Ecto neural progenitor cell (in vitro differentiated cells): ENCODE measurements around the gene HYDIN.
"Not testable (repeated sequence)": the region's sequence is repeated elsewhere in the genome, so short reads cannot be mapped to it uniquely, and the experiment has no call there.

ENCODE experiments used
- DNase-seq: peaks from one replicate; pipeline ENCODE4 v3.0.0-alpha.2; 2018; ENCODE audit warnings: low spot score

The HYDIN gene

DNA sequence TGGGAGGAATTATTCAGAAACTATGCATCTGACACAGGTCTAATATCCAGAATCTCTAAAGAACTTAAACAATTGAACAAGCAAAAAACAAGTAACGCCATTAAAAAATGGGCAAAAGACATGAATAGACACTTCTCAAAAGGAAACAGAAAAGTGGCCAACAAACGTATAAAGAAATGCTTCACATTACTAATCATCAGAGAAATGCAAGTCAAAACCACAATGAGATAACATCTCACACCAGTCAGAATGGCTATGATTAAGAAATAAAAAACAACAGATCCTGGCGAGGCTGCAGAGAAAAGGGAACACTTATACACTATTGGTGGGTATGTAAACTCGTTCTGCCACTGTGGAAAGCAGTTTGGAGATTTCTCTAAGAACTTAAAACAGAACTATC, 379.2 kb downstream of the HYDIN start:
- DNase-seq: not testable (repeated sequence)

DNA sequence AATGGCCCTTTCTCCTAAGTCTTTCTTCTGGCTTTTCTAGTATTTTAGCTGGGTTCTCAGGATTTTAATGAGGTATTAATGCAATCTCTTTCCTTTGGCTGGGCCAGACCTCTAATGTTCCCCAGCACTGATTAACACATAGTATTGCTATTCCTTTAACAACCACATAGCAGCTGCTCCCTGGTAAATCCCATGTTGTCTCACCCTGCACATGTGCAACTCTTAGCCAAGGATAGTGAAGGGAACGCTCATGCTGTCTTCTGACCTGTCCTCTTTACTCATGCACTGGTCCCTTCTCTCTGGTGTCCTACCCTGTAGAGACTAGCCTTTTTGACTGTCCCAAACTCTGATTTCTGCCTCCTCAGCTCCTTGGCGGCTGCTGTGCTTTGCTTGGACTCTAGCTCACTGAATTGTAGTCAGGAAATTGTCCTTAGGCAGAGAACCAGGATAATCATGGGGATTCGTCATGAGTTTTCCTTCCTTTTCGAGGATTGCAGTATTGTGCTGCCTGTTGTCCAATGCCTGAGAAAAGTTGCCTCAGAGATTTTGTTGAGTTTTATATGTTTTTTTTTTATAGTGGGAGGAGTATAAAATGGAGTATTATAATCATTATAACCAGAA, 406.9 kb downstream of the HYDIN start:
- not testable (repeated sequence) for DNase-seq

DNA sequence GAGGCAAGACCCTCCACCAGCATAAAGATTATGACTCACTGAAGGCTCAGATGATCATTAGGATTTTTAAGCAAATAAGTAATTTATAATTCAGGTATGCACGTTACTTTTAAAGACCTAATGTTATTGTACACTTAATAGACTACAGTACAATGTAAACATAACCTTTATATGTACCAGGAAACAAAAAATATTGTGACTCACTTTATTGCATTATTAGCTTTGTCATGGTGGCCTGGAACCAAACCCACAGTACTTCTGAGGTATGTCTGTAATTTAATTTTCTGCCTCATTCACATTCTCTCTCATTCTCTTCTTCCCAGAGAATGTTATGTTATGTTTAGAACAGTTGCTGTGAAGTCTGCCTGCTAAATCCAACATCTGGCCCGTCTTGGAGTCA, 407.8 kb downstream of the HYDIN start:
- not testable (repeated sequence) for DNase-seq

DNA sequence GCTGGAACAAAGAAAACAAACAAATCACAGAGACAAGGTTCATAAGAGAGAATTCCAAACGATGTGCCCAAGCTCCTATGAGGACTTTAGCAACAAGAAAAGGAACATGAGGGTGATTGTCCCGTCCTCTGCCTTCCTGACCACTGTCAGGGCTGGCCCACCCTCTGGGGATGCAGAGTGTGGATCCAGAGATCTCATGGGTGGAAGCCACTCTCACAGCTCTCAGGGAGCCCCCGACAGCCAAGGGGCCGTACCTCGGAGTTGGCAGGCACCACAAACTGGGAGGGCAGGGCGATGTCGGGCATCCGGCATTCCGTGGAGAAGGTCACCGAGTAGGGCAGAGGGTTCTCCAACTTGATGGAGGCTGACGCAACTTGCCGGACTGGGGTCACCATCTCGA, 412.4 kb downstream of the HYDIN start:
- not testable (repeated sequence) for DNase-seq

DNA sequence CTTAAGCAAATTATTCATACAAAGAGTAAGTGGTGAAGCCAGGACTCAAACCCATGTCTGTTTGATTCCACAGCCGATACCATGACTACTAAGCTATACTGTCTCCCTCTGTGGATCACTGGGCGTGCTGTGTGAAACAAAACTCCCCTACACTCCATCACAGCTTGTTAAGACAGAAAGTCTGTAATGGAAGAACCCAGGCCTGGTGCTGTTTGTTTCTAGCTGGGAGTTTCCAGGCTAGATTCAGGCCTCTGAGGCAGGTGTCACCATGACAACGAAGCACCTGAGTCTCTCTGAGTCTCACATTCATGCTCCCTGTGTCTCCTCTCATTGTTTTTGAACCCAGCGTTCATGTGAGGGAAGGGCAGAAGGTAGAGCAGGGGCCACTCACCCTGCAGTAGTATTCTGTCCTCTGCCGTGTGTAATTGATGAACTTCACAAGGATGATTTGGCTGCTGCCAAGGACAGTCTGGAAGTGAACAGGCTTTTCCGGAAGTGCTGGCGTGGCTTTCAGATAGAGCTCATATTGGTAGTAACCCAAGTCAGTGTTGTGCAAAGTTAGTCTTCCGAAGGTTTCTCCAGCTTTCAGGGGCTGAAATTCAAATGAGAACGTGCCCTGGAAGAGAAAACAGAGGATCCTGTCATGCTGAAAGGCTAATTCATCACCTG, 421.0 kb downstream of the HYDIN start:
- no peak for DNase-seq

DNA sequence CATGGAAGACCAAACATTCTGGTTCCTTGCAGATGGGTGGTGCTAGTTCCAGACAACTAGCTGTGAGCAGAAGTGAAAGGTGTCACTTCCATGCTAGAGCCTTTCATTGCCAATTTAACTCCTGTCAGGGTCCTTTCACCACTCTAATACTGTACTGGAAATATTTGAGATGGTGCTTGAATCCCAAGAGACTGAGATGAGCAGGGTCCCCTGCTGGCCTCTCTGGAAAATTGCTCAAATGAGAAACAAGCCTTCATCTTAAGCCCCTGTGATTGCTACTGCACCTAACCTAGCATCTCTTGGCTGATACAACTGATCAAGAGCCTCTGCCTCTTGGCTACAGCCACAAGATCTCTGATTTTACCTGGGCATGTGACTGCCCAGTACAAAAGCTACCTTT, 422.2 kb downstream of the HYDIN start:
- no peak for DNase-seq

DNA sequence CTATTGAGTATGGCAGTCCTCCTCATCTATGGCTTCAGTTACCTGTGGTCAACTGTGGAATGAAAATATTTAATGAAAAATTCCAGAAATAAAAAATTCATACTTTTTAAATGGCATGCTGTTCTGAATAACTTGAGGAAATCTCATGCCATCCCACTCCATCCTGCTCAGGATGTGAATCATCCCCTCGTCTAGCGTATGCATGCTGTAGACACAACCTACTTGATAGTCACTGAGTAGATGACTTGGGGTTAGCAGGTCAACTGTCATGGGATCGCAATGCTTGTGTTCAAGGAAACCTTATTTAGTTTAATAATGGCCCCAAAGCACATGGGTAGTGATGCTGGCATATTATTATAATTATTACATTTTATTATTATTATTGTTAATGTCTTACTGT, 424.7 kb downstream of the HYDIN start:
- DNase-seq: no peak

DNA sequence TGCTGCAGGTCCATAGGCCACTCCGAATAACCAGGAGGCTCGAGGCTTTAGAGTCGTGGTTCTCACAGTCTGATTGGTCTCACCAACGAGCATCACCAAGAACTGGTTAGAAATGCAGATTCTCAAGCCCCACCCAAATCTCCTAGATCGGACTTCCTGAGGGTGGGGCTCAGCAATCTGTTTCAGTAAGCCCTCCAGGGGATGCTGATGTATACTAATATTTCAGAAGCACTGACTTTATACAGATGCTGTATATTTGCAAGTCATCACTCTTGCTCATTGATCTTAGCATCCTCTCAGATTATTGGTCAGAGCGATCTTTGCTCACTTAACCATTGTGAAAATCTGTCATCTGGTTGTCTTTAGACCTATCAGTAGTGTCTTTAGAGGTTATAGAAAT, 425.1 kb downstream of the HYDIN start:
- no peak for DNase-seq

DNA sequence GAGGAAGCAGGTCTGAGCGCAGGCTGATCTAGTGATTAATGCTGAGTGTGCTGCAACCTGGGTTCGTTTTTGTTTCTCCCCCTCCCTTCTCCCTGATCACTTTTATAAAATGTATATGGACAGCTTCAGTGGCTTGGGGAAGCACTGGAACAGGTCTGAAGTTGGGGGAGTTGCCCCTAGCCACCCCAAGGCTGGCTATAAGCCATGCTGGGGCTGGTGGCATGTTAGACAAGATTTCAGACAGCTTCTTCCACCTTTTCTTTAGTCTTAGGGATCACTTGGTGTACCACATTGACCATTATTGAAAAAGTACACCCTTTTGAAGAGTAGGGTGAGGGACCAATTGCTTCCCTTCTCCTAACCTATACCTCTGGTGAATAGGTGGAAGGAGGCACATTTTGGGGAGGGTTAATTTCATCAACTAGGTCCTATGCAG, 425.8 kb downstream of the HYDIN start:
- no peak for DNase-seq

DNA sequence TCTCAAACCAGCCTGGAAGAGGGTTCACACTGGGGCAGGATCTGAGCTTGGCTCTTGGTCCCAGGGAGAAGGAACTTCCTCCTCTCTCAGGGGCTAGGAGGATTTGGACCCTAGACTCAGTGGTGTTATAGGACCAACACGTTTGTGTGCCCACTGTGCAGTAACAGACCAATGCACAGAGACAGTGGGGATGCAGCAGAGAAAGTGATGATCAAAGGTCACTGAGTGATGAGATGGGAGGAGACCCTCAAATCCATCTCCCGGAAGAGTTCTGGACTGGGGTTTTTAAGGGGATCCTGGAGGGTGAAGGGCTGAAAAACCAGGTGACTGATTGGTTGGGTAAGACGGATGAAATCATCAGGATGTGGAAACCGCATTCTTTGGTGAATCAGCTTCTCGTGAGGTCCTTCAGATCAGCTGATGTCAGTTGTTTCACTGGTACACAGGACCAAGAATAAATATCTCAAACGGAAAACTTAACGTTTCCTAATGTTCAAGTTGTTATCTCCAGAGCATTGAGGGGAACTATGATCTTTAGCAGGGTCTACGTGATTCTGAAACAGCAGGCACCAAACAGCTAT, 426.3 kb downstream of the HYDIN start:
- no peak for DNase-seq

DNA sequence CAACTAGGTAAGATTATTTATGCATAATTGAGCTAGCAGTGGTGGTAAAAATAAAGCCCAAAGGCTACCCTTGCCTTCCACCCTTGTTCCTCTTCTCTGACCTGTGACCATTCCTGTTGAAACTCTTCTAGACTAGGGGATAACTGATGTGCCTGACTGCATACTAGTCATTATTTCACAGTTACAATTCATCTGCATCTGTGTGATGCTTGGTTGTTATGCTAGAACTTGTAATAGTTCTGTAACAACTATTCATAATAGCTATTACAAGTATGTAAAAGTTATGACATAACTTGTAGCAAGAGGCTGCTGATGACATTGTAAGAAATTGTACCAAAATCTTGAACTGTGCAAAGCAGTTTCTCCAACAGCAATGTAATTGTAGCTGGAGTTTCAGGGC, 427.2 kb downstream of the HYDIN start:
- DNase-seq: no peak

DNA sequence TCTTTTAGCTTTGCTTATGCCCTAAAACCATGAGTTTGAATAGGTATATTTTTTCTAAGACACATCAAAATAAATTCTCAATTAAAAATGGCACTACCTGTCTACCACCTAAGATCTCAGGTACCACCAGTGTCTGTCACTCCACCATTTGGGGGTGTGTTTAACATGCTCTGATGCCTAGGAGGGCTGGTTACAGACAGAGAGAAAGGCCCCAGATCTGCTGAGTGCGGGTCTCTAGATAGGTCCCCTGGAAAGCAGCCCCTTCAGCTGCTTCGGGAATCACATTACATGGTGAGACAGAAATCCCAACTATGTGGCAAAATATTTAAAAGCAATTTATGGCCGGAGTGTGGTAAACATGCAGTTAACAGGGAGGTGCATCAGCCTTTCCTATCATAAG, 428.9 kb downstream of the HYDIN start:
- no peak for DNase-seq

DNA sequence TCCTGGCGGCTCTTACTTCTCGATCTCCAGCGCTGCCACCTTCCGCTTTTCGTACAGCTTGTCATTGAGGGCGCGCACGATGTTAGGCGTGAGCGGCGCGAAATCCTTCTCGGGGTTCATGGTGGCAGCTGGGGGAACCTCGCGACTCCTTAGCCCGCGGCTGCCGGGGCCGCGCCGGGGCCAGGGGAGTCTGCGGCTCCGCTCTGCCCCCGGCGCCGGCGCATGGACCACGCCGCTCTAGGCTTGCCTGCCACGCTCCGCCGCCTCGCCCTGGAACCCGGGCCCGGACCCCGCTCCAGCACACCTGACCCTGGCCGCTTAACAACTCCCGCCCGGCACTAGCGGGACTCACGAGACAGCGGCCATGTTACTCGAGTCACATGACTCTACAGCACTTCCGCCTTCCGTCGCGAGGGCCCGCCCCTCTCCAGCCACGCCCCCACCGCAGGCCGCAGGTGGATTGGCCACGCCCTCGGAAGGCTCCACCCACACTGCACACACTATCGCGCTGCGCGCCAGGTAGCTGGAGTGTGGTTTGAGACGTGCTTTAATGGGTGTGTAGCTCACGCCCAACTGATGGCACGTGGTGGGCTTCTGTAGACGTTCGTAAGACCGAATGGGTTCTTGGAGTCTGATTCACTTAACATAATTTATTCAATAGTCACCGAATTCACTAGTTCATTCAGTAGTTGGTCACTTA, 429.6 kb downstream of the HYDIN start, which contains the start of gene VAC14:
TSS of gene VAC14 (minus strand) at position 378 of the 700 bp plus-strand sequence. CDS start at position 120, 258 bp downstream.
- peak; percentile 95 for DNase-seq

DNA sequence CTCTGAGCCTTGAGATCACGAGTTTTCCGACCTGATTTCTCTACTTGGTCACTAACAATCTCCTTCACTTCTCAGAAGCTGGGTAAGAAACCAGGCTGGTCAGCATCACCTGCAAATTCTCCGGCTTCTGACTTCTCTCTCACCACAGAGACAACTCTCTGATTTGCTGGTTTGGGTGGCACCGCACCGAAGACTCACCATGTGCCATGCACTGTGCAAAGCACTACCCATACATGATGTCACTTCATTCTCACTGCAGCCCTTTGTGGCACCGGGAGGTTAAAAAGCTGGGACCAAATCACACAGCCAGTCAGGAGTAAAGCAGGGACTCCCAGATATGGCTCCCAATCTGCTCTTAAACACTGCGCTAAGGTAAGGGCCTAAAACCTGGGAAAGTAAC, 430.2 kb downstream of the HYDIN start:
- DNase-seq: no peak

DNA sequence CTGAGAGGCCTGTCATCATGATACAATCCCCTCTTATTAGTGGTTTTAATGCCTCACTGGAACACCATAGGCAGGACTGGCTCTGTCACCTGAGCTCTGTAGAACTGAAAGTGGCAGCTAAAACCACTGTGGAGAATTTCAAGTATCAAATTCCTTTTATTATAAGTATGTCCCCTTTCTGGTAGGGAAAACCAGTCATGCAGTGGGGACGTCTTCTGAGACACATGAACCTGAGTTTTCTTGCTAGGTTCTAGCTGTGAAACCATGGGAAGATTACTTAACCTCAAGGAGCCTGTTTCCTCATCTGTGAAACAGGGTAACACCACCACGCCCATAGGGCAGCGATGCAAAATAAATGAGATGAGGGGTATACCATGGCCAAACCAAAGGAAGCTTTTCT, 434.2 kb downstream of the HYDIN start:
- no peak for DNase-seq

DNA sequence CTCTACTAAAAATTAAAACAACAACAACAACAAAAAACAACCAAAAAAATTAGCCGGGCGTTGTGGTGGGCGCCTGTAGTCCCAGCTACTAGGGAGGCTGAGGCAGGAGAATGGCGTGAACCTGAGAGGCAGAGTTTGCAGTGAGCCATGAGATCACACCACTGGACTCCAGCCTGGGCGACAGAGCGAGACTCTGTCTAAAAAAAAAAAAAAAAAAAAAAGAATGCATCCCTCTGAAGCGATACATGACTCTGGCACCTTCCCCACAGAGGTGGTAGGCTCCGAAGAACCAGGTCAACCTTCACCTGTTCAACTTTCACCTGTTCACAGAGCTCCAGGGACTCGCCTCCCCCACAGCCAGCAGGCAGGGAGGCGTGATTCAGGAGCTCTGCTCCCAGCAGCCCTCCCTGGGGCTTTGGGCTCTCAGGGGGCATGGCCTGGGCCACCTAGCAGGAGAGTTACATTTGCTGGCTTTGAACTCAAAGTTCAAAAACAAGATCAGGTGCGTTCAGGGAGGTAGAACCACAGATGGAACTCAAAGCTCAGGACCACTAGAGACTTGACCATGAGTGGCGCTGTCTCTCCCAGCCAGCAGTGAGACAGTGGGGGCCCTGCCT, 435.1 kb downstream of the HYDIN start:
- no peak for DNase-seq

DNA sequence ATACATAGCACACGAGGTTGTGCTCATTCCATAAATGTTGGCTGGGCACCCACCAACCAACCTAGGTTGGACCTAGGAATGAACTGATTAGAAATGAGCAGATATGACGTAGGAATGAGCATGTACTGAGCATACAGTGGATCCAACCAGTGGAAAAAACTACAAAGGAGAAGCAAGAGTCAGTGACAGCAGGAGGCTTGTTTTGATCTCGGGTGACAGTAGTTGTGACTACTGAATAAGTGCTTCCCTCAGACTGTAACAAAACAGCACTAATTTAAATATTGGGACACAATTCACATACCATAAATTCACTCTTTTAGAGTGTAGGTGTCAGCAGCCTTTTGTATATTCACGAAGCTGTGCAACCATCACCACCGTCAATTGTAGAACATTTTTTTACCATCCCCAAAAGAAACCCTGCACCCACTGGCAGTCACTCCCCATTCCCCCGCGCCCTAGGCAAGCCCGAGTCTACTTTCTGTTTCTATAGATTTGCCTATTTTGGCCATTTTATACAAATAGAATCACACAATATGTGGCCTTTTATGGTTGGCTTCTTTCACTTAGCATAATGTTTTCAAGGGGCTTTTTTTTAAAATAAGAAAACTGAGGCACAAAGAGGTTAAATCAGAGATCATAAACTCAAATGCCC, 436.5 kb downstream of the HYDIN start:
- DNase-seq: no peak

DNA sequence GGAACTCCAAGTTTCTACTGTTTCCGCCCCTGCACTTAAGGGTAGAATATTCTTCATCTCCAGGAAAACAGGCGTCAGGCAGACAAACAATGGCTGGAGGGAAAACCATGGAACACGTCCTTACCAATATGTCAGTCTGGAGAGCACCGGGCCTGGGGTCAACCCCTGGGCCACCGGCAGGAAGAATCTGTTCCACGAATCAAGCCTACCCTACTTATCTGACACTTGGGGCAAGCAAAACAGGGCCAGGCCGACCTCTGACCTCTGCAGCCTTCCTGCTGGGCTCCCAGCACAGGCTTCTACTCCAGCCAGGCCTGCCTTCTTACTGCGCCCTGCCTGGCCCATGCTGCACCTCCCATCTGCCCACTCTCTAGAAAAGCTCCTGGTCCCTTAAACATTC, 439.7 kb downstream of the HYDIN start:
- DNase-seq: peak; percentile 64

DNA sequence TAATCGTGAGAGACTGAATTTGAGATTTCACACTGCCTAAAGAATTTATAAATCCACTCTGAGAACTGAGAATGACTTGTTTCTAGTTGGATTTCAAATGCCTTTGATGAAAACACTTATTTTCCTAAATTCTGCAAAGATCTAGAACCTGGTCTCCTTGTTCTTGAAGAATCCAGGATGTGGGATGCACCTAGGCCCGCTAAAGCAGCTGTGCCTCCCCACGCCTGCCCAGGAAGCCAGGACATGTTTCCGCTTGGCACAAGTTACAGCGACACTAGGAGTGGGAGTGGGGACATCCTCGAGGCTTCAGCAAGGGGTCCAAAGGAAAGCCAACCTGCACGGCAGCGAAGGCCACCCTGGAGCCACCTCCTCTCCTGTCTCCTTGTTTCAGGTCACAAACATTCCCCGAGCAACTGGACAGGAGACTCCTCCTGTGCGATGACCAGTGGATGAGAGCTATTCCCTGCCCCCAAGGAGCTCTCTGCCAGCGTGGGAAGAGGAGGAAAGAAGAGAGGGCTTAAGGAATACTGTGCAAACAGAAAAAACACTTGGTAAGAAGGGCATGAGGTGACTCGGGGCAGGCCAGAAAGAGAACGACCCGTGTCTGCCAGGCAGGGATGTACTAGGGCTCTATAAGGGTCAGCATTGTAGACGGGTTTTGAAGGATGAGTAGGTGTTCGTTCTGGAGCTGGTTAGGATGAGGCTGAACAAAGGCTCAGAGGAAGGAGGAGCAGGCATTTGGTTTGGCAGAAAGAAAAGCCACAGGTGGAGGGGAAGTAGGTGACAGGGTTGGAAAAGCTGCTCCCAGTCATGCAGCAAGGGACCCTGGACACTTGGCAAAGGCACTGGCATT, 440.7 kb downstream of the HYDIN start:
- no peak for DNase-seq

DNA sequence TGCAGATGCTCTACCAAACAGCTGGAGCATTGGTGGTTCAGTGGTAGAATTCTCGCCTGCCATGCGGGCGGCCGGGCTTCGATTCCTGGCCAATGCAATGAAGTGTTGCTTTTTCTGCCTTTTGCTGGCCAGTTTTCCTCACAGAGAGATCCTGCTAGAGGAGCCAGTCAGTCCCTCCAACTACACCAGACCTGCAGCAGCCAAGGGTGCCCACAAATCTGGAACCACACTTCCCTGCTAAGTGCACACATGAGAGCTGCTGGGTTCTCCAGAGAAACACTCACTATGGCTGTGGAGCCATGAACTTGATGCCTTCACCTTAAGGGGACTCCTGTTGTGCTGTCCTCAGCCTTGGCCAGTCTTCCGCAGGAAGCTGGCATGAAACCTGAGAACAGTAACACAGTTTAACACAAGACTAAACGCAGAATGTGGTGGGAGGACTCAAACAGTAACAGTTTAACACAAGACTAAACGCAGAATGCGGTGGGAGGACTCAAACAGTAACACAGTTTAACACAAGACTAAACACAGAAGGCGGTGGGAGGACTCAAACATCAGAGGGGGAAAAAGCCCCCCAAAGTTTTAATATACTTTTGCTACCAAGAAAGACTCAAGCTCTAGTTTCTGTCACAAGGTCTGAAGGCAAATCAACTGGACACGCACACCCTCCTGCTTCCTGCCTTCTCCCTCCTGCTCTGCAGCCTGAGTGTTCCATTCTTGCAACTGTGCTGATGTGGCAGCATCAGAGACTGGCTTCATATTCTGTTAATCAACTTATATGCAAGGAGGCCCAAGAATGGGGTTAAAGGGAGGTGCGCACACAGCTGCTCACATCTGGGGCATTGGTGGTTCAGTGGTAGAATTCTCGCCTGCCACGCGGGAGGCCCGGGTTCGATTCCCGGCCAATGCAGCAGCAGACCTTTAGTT, 441.6 kb downstream of the HYDIN start:
- DNase-seq: no peak
